HepG2 (cell line): ENCODE measurements around the gene RTEL1. TPM values are rescaled to one million over a fixed set of nuclear protein-coding genes. Genes with fewer than 3 reads are reported as not detected.

ENCODE experiments used
- DDIT3 ChIP-seq: sonication (generic); formaldehyde crosslinking; IDR thresholded peaks from 2 replicates; pipeline ENCODE4 v1.4.0; 2020; ENCODE audit warnings: mild to moderate bottlenecking, missing genetic modification reagents
- DPF2 ChIP-seq: sonication (generic); formaldehyde crosslinking; IDR thresholded peaks from 2 replicates; pipeline ENCODE4 v1.4.0; 2020; ENCODE audit warnings: mild to moderate bottlenecking, low read depth, missing genetic modification reagents, borderline replicate concordance
- FOSL2 ChIP-seq: sonication (generic); formaldehyde crosslinking; IDR thresholded peaks from 2 replicates; pipeline ENCODE4 v1.4.0; 2020; ENCODE audit warnings: missing genetic modification reagents
- FOXA1 ChIP-seq, 2 experiments: fragments of 450-650 bp in 1 of 2; sonication (generic) in 1 of 2; formaldehyde crosslinking in 1 of 2; IDR thresholded peaks; 2 replicates each; pipeline versions ENCODE4 v1.4.0 to v1.6.1; 2016 to 2020; ENCODE audit warnings: missing genetic modification reagents in 1 of 2
- HMG20B ChIP-seq: conservative IDR thresholded peaks from 2 replicates; pipeline ENCODE4 v1.6.1; 2016; ENCODE audit warnings: missing genetic modification reagents, missing compliant biosample characterization
- HOXA9 ChIP-seq: sonication (generic); formaldehyde crosslinking; IDR thresholded peaks from 2 replicates; pipeline ENCODE4 v1.8.1; 2022; ENCODE audit warnings: missing genetic modification reagents, mild to moderate bottlenecking, moderate library complexity, borderline replicate concordance
- NFE2 ChIP-seq: sonication (generic); formaldehyde crosslinking; IDR thresholded peaks from 2 replicates; pipeline ENCODE4 v1.4.0; 2020; ENCODE audit warnings: missing genetic modification reagents
- SAP130 ChIP-seq: IDR thresholded peaks from 2 replicates; pipeline ENCODE4 v1.6.1; 2016; ENCODE audit warnings: low read depth
- SP2 ChIP-seq: sonication (generic); formaldehyde crosslinking; IDR thresholded peaks from 2 replicates; pipeline ENCODE4 v1.5.1; 2020; ENCODE audit warnings: mild to moderate bottlenecking, missing genetic modification reagents
- SSRP1 ChIP-seq: IDR thresholded peaks from 2 replicates; pipeline ENCODE4 v1.6.1; 2016; ENCODE audit warnings: control low read depth
- YEATS2 ChIP-seq: sonication (generic); formaldehyde crosslinking; IDR thresholded peaks from 2 replicates; pipeline ENCODE4 v1.4.0; 2020; ENCODE audit warnings: missing genetic modification reagents, borderline replicate concordance
- ZBTB38 ChIP-seq: sonication (generic); formaldehyde crosslinking; IDR thresholded peaks from 2 replicates; pipeline ENCODE4 v1.5.1; 2020; ENCODE audit warnings: mild to moderate bottlenecking, missing genetic modification reagents
- ZBTB4 ChIP-seq: sonication (generic); formaldehyde crosslinking; IDR thresholded peaks from 2 replicates; pipeline ENCODE4 v1.4.0; 2020; ENCODE audit warnings: missing genetic modification reagents, mild to moderate bottlenecking, borderline replicate concordance
- ZNF275 ChIP-seq: sonication (generic); formaldehyde crosslinking; IDR thresholded peaks from 2 replicates; pipeline ENCODE4 v1.8.0; 2022; ENCODE audit warnings: missing genetic modification reagents, mild to moderate bottlenecking, inconsistent platforms, borderline replicate concordance
- ZNF687 ChIP-seq: sonication (generic); formaldehyde crosslinking; IDR thresholded peaks from 2 replicates; pipeline ENCODE4 v1.5.1; 2020; ENCODE audit warnings: mild to moderate bottlenecking, missing genetic modification reagents, moderate library complexity
- ZNF703 ChIP-seq: sonication (generic); formaldehyde crosslinking; IDR thresholded peaks from 2 replicates; pipeline ENCODE4 v1.5.1; 2020; ENCODE audit warnings: missing genetic modification reagents, mild to moderate bottlenecking, moderate library complexity, borderline replicate concordance
- polyA plus RNA-seq, 8 experiments: library from polyadenylated mRNA; depleted of rRNA in 3 of 8; stranded (reverse) in 7 of 8; unstranded in 1 of 8; fragments of >200 nt; fragmentation: Illumina TruSeq in 4 of 8; extraction: Trizol in 4 of 8; gene quantifications; 2 replicates each; pipeline versions ENCODE4 v1.2.1 to v1.2.3, GENCODE V29; 2011 to 2016; ENCODE audit warnings: low read depth in 4 of 8, missing spikeins in 1 of 8, mixed read lengths in 1 of 8; ENCODE audit not compliant: insufficient read depth in 1 of 8
- total RNA-seq, 5 experiments: library from RNA; depleted of rRNA; stranded (reverse); fragments of >200 nt; fragmentation: Illumina TruSeq; extraction: Trizol; gene quantifications; 2 replicates each; pipeline ENCODE4 v1.2.3, GENCODE V29; 2016; ENCODE audit warnings: low read depth in 1 of 5

RTEL1 gene
- total and polyA plus RNA-seq, 2 of the 13 experiments (the other 11 are each of a cell fraction or from before 2014, with no cell fraction given) = 21.8 to 36.4 TPM

GRCh38 chr20:63624486-63624885 lies 33.6 kb upstream of the RTEL1 start (continued):
- peak; percentile 48 for TF ChIP-seq ZNF687 (CRISPR knock-in tag)
- 0 out of 2 replicates have a peak, but pooled peaks have one; percentile 30 for TF ChIP-seq DPF2 (CRISPR knock-in tag)
- TF ChIP-seq NFE2 (CRISPR knock-in tag) = no peak
- peak; percentile 61; the same call in 1 of the 2 replicates for TF ChIP-seq SAP130 (CRISPR knock-in tag)
- no peak for TF ChIP-seq DDIT3 (CRISPR knock-in tag)
- TF ChIP-seq SSRP1 (CRISPR knock-in tag) = peak; percentile 46; the same call in 1 of the 2 replicates
- no peak for TF ChIP-seq SP2 (CRISPR knock-in tag)
- TF ChIP-seq ZBTB38 = peak; percentile 63; the same call in 1 of the 2 replicates
- TF ChIP-seq ZNF703 = no peak
- TF ChIP-seq YEATS2 (CRISPR knock-in tag) = no peak; the same call in 1 of the 2 replicates
- no peak for TF ChIP-seq FOXA1 (IDR thresholded peaks at IDR 0.05)
- TF ChIP-seq FOXA1 (CRISPR knock-in tag; IDR thresholded peaks at IDR 0.05) = peak; percentile 71
- peak; percentile 46 for TF ChIP-seq FOSL2 (CRISPR knock-in tag)
- TF ChIP-seq HOXA9 (CRISPR knock-in tag) = no peak
- TF ChIP-seq ZBTB4 (CRISPR knock-in tag) = peak; percentile 48; the same call in 1 of the 2 replicates
- 0 out of 2 replicates have a peak, but pooled peaks have one; percentile 20 for TF ChIP-seq HMG20B
- no peak for TF ChIP-seq ZNF275 (CRISPR knock-in tag)
